Measurements from ENCODE around the gene SORBS1. TPM values are rescaled to one million over a fixed set of nuclear protein-coding genes. Genes with fewer than 3 reads are reported as not detected.
A peak's percentile ranks its signal among the peaks of the same experiment; 100 is the strongest.

SORBS1 gene
- total and polyA plus RNA-seq, 2 of the 13 experiments (the other 11 are each of a cell fraction or from before 2014, with no cell fraction given), result 16.8 to 39.8 TPM

- TF ChIP-seq POGK (CRISPR knock-in tag; conservative IDR thresholded peaks at IDR 0.05) (no peak), ZMYM2 (CRISPR knock-in tag; IDR thresholded peaks at IDR 0.05) (peak; percentile 52; the same call in 1 of the 2 replicates), ZNF276 (CRISPR knock-in tag; IDR thresholded peaks at IDR 0.05; ENCODE audit: low read depth) (no peak), MBD4 (IDR thresholded peaks at IDR 0.05; ENCODE audit: borderline replicate concordance, low read length) (0 out of 2 replicates have a peak, but pooled peaks have one; percentile 44), SMYD3 (CRISPR knock-in tag; IDR thresholded peaks at IDR 0.05) (no peak), NCOA5 (CRISPR knock-in tag; IDR thresholded peaks at IDR 0.05) (no peak), ZNF468 (CRISPR knock-in tag; IDR thresholded peaks at IDR 0.05) (no peak), ZBTB2 (CRISPR knock-in tag; IDR thresholded peaks at IDR 0.05; ENCODE audit: low read depth) (no peak), ZBTB39 (CRISPR knock-in tag; IDR thresholded peaks at IDR 0.05) (no peak), FOXA3 (CRISPR knock-in tag; IDR thresholded peaks at IDR 0.05) (peak; percentile 91), ZNF563 (CRISPR knock-in tag; IDR thresholded peaks at IDR 0.05) (no peak), NFIC (IDR thresholded peaks at IDR 0.05; ENCODE audit: low read length) (peak; percentile 89), THYN1 (CRISPR knock-in tag; IDR thresholded peaks at IDR 0.05; ENCODE audit: borderline replicate concordance, low read depth) (no peak), TCF12 (IDR thresholded peaks at IDR 0.05) (no peak), TCF12 (CRISPR knock-in tag; IDR thresholded peaks at IDR 0.05) (no peak), ZNF691 (CRISPR knock-in tag; IDR thresholded peaks at IDR 0.05; ENCODE audit: borderline replicate concordance, low read depth) (peak; percentile 66; the same call in 1 of the 2 replicates), PAWR (CRISPR knock-in tag; IDR thresholded peaks at IDR 0.05; ENCODE audit: borderline replicate concordance) (no peak), ZNF614 (CRISPR knock-in tag; IDR thresholded peaks at IDR 0.05; ENCODE audit: borderline replicate concordance) (peak; percentile 74), PPARG (CRISPR knock-in tag; conservative IDR thresholded peaks at IDR 0.05) (peak; percentile 100), ZNF644 (CRISPR knock-in tag; IDR thresholded peaks at IDR 0.05; ENCODE audit: low read depth) (0 out of 2 replicates have a peak, but pooled peaks have one; percentile 64), SRY (CRISPR knock-in tag; IDR thresholded peaks at IDR 0.05) (no peak), ZNF576 (CRISPR knock-in tag; IDR thresholded peaks at IDR 0.05) (no peak)
Observed at GRCh38 chr10:95346715-95347401, 214.3 kb downstream of the SORBS1 start (continued).
